Neural progenitor cell (in vitro differentiated cells): ENCODE measurements around the gene NCKAP5. TPM values are rescaled to one million over a fixed set of nuclear protein-coding genes. Genes with fewer than 3 reads are reported as not detected.

ENCODE experiments used
- DNase-seq: peaks from one replicate; pipeline ENCODE4 v3.0.0-alpha.2; 2016; ENCODE audit warnings: low spot score
- H2AFZ ChIP-seq: fragments of 200-600 bp; sonication (generic); replicated peaks from 2 replicates; pipeline ENCODE4 v1.6.1; 2016; ENCODE audit warnings: antibody characterized with exemption
- H3F3A ChIP-seq: fragments of 200-600 bp; sonication (generic); 2 replicates; pipeline ENCODE4 v1.6.1; 2016; ENCODE audit warnings: antibody characterized with exemption, low read depth
- H3K27ac ChIP-seq: fragments of 200-600 bp; sonication (generic); 2 replicates; pipeline ENCODE4 v1.5.1; 2016; ENCODE audit warnings: mild to moderate bottlenecking
- H3K27me3 ChIP-seq: fragments of 200-600 bp; sonication (generic); 2 replicates; pipeline ENCODE4 v1.6.1; 2016; ENCODE audit warnings: mild to moderate bottlenecking, moderate library complexity
- H3K36me3 ChIP-seq: fragments of 200-600 bp; sonication (generic); 2 replicates; pipeline ENCODE4 v1.5.1; 2016
- H3K4me1 ChIP-seq: fragments of 200-600 bp; sonication (generic); 2 replicates; pipeline ENCODE4 v1.6.1; 2016; ENCODE audit warnings: mixed run types
- H3K4me2 ChIP-seq: fragments of 200-600 bp; sonication (generic); 2 replicates; pipeline ENCODE4 v1.6.1; 2016
- H3K4me3 ChIP-seq: fragments of 200-600 bp; sonication (generic); 2 replicates; pipeline ENCODE4 v1.5.1; 2016
- H3K79me2 ChIP-seq: fragments of 200-600 bp; sonication (generic); 2 replicates; pipeline ENCODE4 v1.6.1; 2016; ENCODE audit warnings: low read depth
- H3K9ac ChIP-seq: fragments of 200-600 bp; sonication (generic); 2 replicates; pipeline ENCODE4 v1.6.1; 2016
- H3K9me3 ChIP-seq: fragments of 200-600 bp; sonication (generic); 2 replicates; pipeline ENCODE4 v1.5.1; 2016; ENCODE audit warnings: low read depth
- H4K20me1 ChIP-seq: fragments of 200-600 bp; sonication (generic); 2 replicates; pipeline ENCODE4 v1.6.1; 2016; ENCODE audit warnings: low read depth
- H3K27ac Mint-ChIP-seq: 3 replicates; pipeline ENCODE4 v1.8.0; 2021; ENCODE audit warnings: mixed read lengths
- H3K27me3 Mint-ChIP-seq: 2 replicates; pipeline ENCODE4 v1.8.0; 2022; ENCODE audit warnings: low read depth, mild to moderate bottlenecking, inconsistent platforms, moderate library complexity, mixed read lengths; ENCODE audit not compliant: insufficient read depth
- H3K36me3 Mint-ChIP-seq: 3 replicates; pipeline ENCODE4 v1.8.0; 2021; ENCODE audit warnings: mixed read lengths
- H3K4me1 Mint-ChIP-seq: 3 replicates; pipeline ENCODE4 v1.8.0; 2021; ENCODE audit warnings: mixed read lengths
- H3K4me3 Mint-ChIP-seq: 3 replicates; pipeline ENCODE4 v1.8.0; 2021; ENCODE audit warnings: mild to moderate bottlenecking, moderate library complexity, mixed read lengths
- H3K9me3 Mint-ChIP-seq: 3 replicates; pipeline ENCODE4 v1.8.0; 2020; ENCODE audit warnings: mixed read lengths
- EZH2 ChIP-seq: fragments of 200-600 bp; sonication (generic); IDR thresholded peaks from 2 replicates; pipeline ENCODE4 v1.6.1; 2017; ENCODE audit warnings: antibody characterized with exemption, mild to moderate bottlenecking, moderate library complexity
- EZH2phosphoT487 ChIP-seq: fragments of 200-600 bp; sonication (generic); IDR thresholded peaks from 2 replicates; pipeline ENCODE4 v1.6.1; 2017; ENCODE audit warnings: antibody characterized with exemption
- total RNA-seq: library from RNA; depleted of rRNA; stranded (reverse); fragments of >200 nt; gene quantifications from 2 replicates; pipeline ENCODE4 v1.2.3, GENCODE V29; 2015; ENCODE audit warnings: low replicate concordance
- TF ChIP-seq, protein P1 (sequence below): fragments of 200-600 bp; sonication (generic); IDR thresholded peaks from 2 replicates; pipeline ENCODE4 v1.5.1; 2017; ENCODE audit warnings: antibody characterized with exemption, mild to moderate bottlenecking

The NCKAP5 gene
- total RNA-seq, 1 donor from 2014 or later = 0.47 TPM

DNA sequence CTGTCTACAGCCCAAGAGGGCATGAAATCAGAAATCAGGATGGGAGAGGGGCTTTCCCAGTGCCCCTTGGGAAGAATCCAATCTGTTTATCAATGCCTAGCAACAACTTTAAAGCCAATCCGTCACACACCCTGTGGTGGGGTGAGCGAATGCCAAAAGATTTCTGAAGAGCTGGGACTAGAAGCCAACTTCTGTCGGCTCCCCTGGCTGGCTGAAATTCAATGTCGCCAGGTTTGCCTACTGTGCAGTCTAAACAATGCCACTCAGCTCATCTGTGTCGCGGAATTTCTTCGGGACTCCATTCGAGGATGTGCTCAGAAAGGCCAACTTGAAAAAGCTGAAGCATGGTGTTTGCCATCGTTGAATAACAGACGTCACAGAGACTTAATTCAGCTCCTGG, 31.5 kb upstream of the NCKAP5 start:
- Mint-ChIP-seq H3K36me3 (no peaks in the 10 kb centered on the region), H3K4me3 (no peak overlapping the region), H3K27ac (peak overlapping the region; percentile 99), H3K27me3 (peaks cover 20% of the 10 kb centered on the region), H3K9me3 (peaks cover 3% of the 10 kb centered on the region), H3K4me1 (peaks cover 71% of the 10 kb centered on the region)
- no peaks in the 10 kb centered on the region for H3K27me3 ChIP-seq
- H3K79me2 ChIP-seq = no peaks in the 10 kb centered on the region
- H3K9ac ChIP-seq = no peak overlapping the region
- H4K20me1 ChIP-seq = no peaks in the 10 kb centered on the region
- no peaks in the 10 kb centered on the region for H3K36me3 ChIP-seq
- peaks cover 17% of the 10 kb centered on the region for H3F3A ChIP-seq
- TF ChIP-seq, protein P1, sequence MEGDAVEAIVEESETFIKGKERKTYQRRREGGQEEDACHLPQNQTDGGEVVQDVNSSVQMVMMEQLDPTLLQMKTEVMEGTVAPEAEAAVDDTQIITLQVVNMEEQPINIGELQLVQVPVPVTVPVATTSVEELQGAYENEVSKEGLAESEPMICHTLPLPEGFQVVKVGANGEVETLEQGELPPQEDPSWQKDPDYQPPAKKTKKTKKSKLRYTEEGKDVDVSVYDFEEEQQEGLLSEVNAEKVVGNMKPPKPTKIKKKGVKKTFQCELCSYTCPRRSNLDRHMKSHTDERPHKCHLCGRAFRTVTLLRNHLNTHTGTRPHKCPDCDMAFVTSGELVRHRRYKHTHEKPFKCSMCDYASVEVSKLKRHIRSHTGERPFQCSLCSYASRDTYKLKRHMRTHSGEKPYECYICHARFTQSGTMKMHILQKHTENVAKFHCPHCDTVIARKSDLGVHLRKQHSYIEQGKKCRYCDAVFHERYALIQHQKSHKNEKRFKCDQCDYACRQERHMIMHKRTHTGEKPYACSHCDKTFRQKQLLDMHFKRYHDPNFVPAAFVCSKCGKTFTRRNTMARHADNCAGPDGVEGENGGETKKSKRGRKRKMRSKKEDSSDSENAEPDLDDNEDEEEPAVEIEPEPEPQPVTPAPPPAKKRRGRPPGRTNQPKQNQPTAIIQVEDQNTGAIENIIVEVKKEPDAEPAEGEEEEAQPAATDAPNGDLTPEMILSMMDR = no peak
- TF ChIP-seq EZH2phosphoT487 (no peak), EZH2 (no peak)
- no peak overlapping the region for H2AFZ ChIP-seq
- no peak overlapping the region for H3K27ac ChIP-seq
- peaks cover 21% of the 10 kb centered on the region for H3K4me1 ChIP-seq
- H3K9me3 ChIP-seq = no peaks in the 10 kb centered on the region
- no peak overlapping the region for H3K4me3 ChIP-seq
- no peak for DNase-seq
- no peak overlapping the region for H3K4me2 ChIP-seq

DNA sequence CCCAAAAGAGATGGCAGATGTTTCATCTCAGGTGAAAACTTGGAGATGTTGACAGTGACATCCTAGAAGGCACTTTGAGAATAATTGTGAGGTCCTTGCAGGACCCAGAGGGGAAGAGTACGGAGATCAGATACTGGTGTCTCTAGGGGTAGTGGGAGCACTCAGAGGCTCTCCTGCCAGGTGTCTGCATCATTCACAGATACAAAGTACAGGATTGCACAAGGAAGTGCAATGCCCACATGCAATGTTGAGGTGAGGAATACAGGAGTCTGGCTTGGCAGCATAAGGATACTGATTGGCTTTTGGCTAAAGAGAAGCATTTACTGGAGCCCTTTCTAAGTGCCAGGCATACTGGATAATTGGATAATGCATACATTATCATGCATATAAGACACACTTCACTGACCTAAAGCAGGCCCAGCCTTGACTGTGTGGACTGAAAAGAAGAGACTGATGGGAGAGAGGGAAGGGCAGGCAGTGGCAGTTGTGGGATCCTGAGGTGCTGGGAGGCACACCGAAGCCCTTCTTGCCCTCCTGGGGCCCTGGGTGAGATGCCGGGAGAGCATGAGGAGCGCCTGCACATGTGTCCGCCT, 31.0 kb upstream of the NCKAP5 start:
- H3K4me3 Mint-ChIP-seq = no peak overlapping the region
- Histone ChIP-seq H3K27ac (no peak overlapping the region), H3K9me3 (no peaks in the 10 kb centered on the region), H3K9ac (no peak overlapping the region), H3K4me1 (peaks cover 18% of the 10 kb centered on the region), H3K4me2 (no peak overlapping the region), H2AFZ (no peak overlapping the region), H3K36me3 (no peaks in the 10 kb centered on the region), H3K79me2 (no peaks in the 10 kb centered on the region), H3K4me3 (no peak overlapping the region), H4K20me1 (no peaks in the 10 kb centered on the region), H3F3A (peaks cover 12% of the 10 kb centered on the region), H3K27me3 (no peaks in the 10 kb centered on the region)
- peaks cover 20% of the 10 kb centered on the region for H3K27me3 Mint-ChIP-seq
- TF ChIP-seq EZH2 (no peak), EZH2phosphoT487 (no peak)
- TF ChIP-seq, protein P1 = no peak
- peak overlapping the region; percentile 99 for H3K27ac Mint-ChIP-seq
- DNase-seq = no peak
- no peaks in the 10 kb centered on the region for H3K36me3 Mint-ChIP-seq
- H3K4me1 Mint-ChIP-seq = peaks cover 66% of the 10 kb centered on the region
- H3K9me3 Mint-ChIP-seq = peaks cover 3% of the 10 kb centered on the region

DNA sequence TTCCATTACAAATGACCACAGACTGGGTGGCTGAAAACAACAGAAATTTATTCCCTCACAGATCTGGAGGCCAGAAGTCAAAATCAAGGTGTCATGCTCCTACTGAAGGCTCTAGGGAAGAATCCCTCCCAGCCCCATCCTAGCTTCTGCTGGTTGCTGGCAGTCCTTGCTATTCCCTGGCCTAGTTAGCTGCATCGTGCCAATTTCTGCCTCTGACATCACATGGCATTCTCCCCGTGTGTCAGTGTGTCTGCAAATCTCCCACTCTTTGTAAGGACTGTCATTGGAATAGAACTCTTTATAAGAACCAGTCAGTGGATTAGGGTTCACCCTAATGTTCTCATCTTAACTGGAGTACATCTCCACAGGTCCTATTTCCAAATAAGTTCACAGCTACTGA, 30.5 kb upstream of the NCKAP5 start:
- H3K27me3 ChIP-seq = no peaks in the 10 kb centered on the region
- peaks cover 18% of the 10 kb centered on the region for H3K27me3 Mint-ChIP-seq
- no peak overlapping the region for H3K9ac ChIP-seq
- no peak overlapping the region for H3K4me2 ChIP-seq
- H3K9me3 ChIP-seq = no peaks in the 10 kb centered on the region
- no peak overlapping the region for H3K4me3 Mint-ChIP-seq
- DNase-seq = no peak
- peaks cover 3% of the 10 kb centered on the region for H3K9me3 Mint-ChIP-seq
- TF ChIP-seq, protein P1 = no peak
- TF ChIP-seq EZH2phosphoT487 (no peak), EZH2 (no peak)
- H3F3A ChIP-seq = peaks cover 12% of the 10 kb centered on the region
- no peaks in the 10 kb centered on the region for H3K36me3 ChIP-seq
- no peak overlapping the region for H3K27ac ChIP-seq
- no peak overlapping the region for H3K4me3 ChIP-seq
- no peak overlapping the region for H2AFZ ChIP-seq
- H3K4me1 Mint-ChIP-seq = peaks cover 61% of the 10 kb centered on the region
- no peaks in the 10 kb centered on the region for H4K20me1 ChIP-seq
- peaks cover 18% of the 10 kb centered on the region for H3K4me1 ChIP-seq
- peak overlapping the region; percentile 99 for H3K27ac Mint-ChIP-seq
- no peaks in the 10 kb centered on the region for H3K79me2 ChIP-seq
- no peaks in the 10 kb centered on the region for H3K36me3 Mint-ChIP-seq
